ENCODE data around the gene PHLDB3. TPM values are rescaled to one million over a fixed set of nuclear protein-coding genes. Genes with fewer than 3 reads are reported as not detected.

Gene PHLDB3
- total RNA-seq, 1 experiment from 2014 or later, result 9.0 TPM

DNA sequence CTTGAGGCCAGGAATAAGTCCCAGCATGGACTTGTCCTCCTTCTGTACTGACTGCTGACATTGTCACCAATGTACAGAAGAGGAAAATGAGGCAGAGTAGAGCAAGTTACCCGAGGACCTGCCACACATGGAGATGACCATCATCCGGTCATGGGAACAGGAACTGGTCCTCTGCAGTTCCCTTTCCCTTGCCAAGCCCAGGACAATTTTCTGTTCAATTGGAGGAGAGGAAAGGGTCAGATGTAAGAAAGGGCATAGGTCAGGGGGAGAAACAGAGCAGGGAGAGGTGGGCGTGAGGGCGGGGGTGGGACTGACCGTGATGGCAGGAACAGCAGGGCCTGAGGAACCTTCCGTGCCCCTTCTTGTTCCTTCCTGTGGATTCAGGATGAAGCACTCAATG, 18.6 kb downstream of the PHLDB3 start:
- intact Hi-C loops (cut with micrococcal nuclease; ENCODE audit: unreplicated experiment), result no loop called here
- ChIA-PET CTCF (no interaction called here), POLR2A (ENCODE audit: low non-redundant PET) (no interaction called here)
- Histone ChIP-seq H3K27me3 (replicated peaks; ENCODE audit: insufficient read depth, low read depth, low read length, poor library complexity) (no peaks in the 10 kb centered on the region), H3K9me3 (ENCODE audit: low read depth, low read length, poor library complexity, severe bottlenecking) (no peaks in the 10 kb centered on the region), H3K4me3 (ENCODE audit: low read depth, low read length, poor library complexity, severe bottlenecking) (no peak overlapping the region), H3K4me1 (ENCODE audit: insufficient read depth, low read length, poor library complexity, severe bottlenecking) (no peaks in the 10 kb centered on the region), H3K36me3 (ENCODE audit: insufficient read depth, low read length, poor library complexity, severe bottlenecking) (no peaks in the 10 kb centered on the region), H3K27ac (ENCODE audit: low read depth, low read length, poor library complexity, severe bottlenecking) (no peak overlapping the region)
- DNase-seq (ENCODE audit: low spot score), result no peak
- BruUV-seq (replicated peaks), result no TSS peak
- TF ChIP-seq, protein P1, sequence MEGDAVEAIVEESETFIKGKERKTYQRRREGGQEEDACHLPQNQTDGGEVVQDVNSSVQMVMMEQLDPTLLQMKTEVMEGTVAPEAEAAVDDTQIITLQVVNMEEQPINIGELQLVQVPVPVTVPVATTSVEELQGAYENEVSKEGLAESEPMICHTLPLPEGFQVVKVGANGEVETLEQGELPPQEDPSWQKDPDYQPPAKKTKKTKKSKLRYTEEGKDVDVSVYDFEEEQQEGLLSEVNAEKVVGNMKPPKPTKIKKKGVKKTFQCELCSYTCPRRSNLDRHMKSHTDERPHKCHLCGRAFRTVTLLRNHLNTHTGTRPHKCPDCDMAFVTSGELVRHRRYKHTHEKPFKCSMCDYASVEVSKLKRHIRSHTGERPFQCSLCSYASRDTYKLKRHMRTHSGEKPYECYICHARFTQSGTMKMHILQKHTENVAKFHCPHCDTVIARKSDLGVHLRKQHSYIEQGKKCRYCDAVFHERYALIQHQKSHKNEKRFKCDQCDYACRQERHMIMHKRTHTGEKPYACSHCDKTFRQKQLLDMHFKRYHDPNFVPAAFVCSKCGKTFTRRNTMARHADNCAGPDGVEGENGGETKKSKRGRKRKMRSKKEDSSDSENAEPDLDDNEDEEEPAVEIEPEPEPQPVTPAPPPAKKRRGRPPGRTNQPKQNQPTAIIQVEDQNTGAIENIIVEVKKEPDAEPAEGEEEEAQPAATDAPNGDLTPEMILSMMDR (conservative IDR thresholded peaks at IDR 0.05; ENCODE audit: low read depth, low read length), result no peak
- TF ChIP-seq EZH2 (IDR thresholded peaks at IDR 0.05; ENCODE audit: borderline replicate concordance, low read depth, low read length, poor library complexity, severe bottlenecking), result no peak

DNA sequence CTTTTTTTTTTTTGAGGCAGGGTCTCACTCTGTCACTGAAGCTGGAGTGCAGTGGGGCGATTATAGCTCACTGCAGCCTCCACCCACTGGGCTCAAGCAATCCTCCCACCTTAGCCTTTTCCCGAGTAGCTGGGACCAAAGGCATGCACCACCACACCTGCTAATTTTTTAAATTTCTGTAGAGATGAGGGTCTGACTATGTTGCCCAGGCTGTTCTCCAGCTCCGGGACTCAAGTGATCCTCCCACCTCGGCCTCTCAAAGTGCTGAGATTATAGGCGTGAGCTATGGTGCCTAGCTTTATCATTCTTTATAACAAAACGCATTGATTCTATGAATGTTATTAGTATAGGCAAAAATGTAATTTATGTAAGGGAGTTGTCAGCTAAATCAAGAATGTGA, 21.3 kb downstream of the PHLDB3 start:
- no TSS peak for BruUV-seq (replicated peaks)
- H3K36me3 ChIP-seq (ENCODE audit: insufficient read depth, low read length, poor library complexity, severe bottlenecking), result no peaks in the 10 kb centered on the region
- H3K4me1 ChIP-seq (ENCODE audit: insufficient read depth, low read length, poor library complexity, severe bottlenecking), result no peaks in the 10 kb centered on the region
- no peak for DNase-seq (ENCODE audit: low spot score)
- ChIA-PET POLR2A (ENCODE audit: low non-redundant PET) (interaction anchor here (0.5 kb wide), 1 partner anchor 44 kb away, joined by 3 read pairs; no protein-coding TSS in a partner anchor), CTCF (no interaction called here)
- intact Hi-C loops (cut with micrococcal nuclease; ENCODE audit: unreplicated experiment), result no loop called here
- H3K27me3 ChIP-seq (replicated peaks; ENCODE audit: insufficient read depth, low read depth, low read length, poor library complexity), result no peaks in the 10 kb centered on the region
- H3K4me3 ChIP-seq (ENCODE audit: low read depth, low read length, poor library complexity, severe bottlenecking), result no peak overlapping the region
- no peak overlapping the region for H3K27ac ChIP-seq (ENCODE audit: low read depth, low read length, poor library complexity, severe bottlenecking)
- TF ChIP-seq, protein P1 (conservative IDR thresholded peaks at IDR 0.05; ENCODE audit: low read depth, low read length), result no peak
- no peaks in the 10 kb centered on the region for H3K9me3 ChIP-seq (ENCODE audit: low read depth, low read length, poor library complexity, severe bottlenecking)

DNA sequence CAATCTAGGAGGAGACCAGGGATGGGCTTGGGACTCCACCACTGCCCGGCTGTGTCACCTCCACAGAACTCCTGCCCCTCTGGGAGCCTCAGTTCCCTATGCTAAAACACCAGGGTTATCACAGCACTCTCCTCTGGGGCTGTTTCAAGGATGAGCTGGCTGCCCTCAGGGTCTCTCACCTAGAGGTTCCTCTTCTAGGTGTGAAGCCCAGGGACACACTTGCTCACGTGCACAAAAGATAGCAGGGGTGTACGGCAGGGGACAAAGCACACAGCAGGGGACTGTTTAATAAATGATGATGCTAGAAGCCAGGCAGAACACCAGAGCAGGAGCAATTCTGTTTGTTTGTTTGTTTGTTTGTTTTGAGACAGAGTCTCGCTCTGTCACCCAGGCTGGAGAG, 22.4 kb downstream of the PHLDB3 start:
- no peaks in the 10 kb centered on the region for H3K4me1 ChIP-seq (ENCODE audit: insufficient read depth, low read length, poor library complexity, severe bottlenecking)
- no peaks in the 10 kb centered on the region for H3K27me3 ChIP-seq (replicated peaks; ENCODE audit: insufficient read depth, low read depth, low read length, poor library complexity)
- TF ChIP-seq, protein P1 (conservative IDR thresholded peaks at IDR 0.05; ENCODE audit: low read depth, low read length), result no peak
- no peak for TF ChIP-seq EZH2 (IDR thresholded peaks at IDR 0.05; ENCODE audit: borderline replicate concordance, low read depth, low read length, poor library complexity, severe bottlenecking)
- ChIA-PET POLR2A (ENCODE audit: low non-redundant PET) (no interaction called here), CTCF (no interaction called here)
- no TSS peak for BruUV-seq (replicated peaks)
- H3K36me3 ChIP-seq (ENCODE audit: insufficient read depth, low read length, poor library complexity, severe bottlenecking), result no peaks in the 10 kb centered on the region
- intact Hi-C loops (cut with micrococcal nuclease; ENCODE audit: unreplicated experiment), result no loop called here
- H3K4me3 ChIP-seq (ENCODE audit: low read depth, low read length, poor library complexity, severe bottlenecking), result no peak overlapping the region
- H3K9me3 ChIP-seq (ENCODE audit: low read depth, low read length, poor library complexity, severe bottlenecking), result no peaks in the 10 kb centered on the region
- no peak for DNase-seq (ENCODE audit: low spot score)
- H3K27ac ChIP-seq (ENCODE audit: low read depth, low read length, poor library complexity, severe bottlenecking), result no peak overlapping the region

Measured in A673 (cell line).